Adrenal gland (tissue), 5 donors: ENCODE results near the gene TUSC7.

Source experiments
- CTCF ChIP-seq, 6 experiments: fragments of 450-650 bp in 4 of 6; fragments of 200-600 bp in 2 of 6; sonication (generic) in 1 of 6; IDR thresholded peaks; 1 replicate in 5 of 6; 2 replicates in 1 of 6; pipeline versions ENCODE4 v1.5.1 to v1.8.0; 2016 to 2021; ENCODE audit warnings: antibody characterized with exemption in 6 of 6, mild to moderate bottlenecking in 2 of 6, moderate library complexity in 1 of 6
- POLR2A ChIP-seq, 2 donors: fragments of 450-650 bp; IDR thresholded peaks; one replicate each; pipeline ENCODE4 v1.6.1; 2017; ENCODE audit warnings: antibody characterized with exemption in 2 of 2, mild to moderate bottlenecking in 2 of 2, moderate library complexity in 1 of 2
- donor health status: DM: no; HTN: no; CAD: no.

DNA sequence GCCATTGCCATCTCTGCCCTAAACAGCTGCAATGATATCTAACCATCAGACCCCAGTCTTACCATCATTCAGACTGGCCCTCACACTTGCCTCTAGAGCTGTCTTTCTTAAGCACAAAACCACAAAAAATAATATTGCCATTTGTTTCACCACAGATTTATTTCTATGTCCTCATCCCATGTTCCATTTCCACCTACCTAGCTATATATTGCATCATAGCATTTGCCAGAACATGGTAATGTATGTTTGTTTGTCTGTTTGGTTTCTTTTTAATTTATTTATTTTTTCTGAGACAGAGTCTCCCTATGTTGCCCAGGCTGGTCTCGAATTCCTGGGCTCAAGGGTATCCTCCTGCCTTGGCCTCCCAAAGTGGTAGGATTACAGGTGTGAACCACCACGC is 18.5 kb upstream of the TUSC7 start:
- TF ChIP-seq CTCF (IDR thresholded peaks at IDR 0.05) (no peak), POLR2A (IDR thresholded peaks at IDR 0.05) (no peak)
